MM.1S (cell line): ENCODE results near the gene ANKDD1A.
A peak's percentile ranks its signal among the peaks of the same experiment; 100 is the strongest.

Experiments used
- DNase-seq: peaks from one replicate; pipeline ENCODE4 v3.0.0-alpha.2; 2015
- H2AFZ ChIP-seq: fragments of 300-600 bp; sonication (generic); 2 replicates; pipeline ENCODE4 v1.6.0; 2016; ENCODE audit warnings: antibody characterized with exemption, low read length
- H3F3A ChIP-seq: fragments of 300-600 bp; sonication (generic); 2 replicates; pipeline ENCODE4 v1.6.1; 2016; ENCODE audit warnings: mild to moderate bottlenecking, antibody characterized with exemption, low read length, moderate library complexity, mixed read lengths; ENCODE audit not compliant: insufficient read depth
- H3K27ac ChIP-seq: fragments of 300-600 bp; sonication (generic); 2 replicates; pipeline ENCODE4 v1.5.1; 2016; ENCODE audit warnings: mild to moderate bottlenecking, low read length
- H3K27me3 ChIP-seq: fragments of 300-600 bp; sonication (generic); replicated peaks from 2 replicates; pipeline ENCODE4 v1.6.0; 2016; ENCODE audit warnings: low read length; ENCODE audit not compliant: insufficient read depth
- H3K36me3 ChIP-seq: fragments of 300-600 bp; sonication (generic); replicated peaks from 2 replicates; pipeline ENCODE4 v1.6.1; 2016; ENCODE audit warnings: mild to moderate bottlenecking, low read length, mixed read lengths; ENCODE audit not compliant: insufficient read depth
- H3K4me1 ChIP-seq: fragments of 300-600 bp; sonication (generic); 2 replicates; pipeline ENCODE4 v1.6.1; 2016; ENCODE audit warnings: low read length, mixed read lengths
- H3K4me2 ChIP-seq: fragments of 300-600 bp; sonication (generic); 2 replicates; pipeline ENCODE4 v1.6.0; 2016; ENCODE audit warnings: low read depth, low read length
- H3K4me3 ChIP-seq: fragments of 300-600 bp; sonication (generic); 2 replicates; pipeline ENCODE4 v1.5.1; 2016; ENCODE audit warnings: low read length, mixed read lengths
- H3K79me2 ChIP-seq: fragments of 300-600 bp; sonication (generic); 2 replicates; pipeline ENCODE4 v1.6.1; 2016; ENCODE audit warnings: mixed run types, low read length, mixed read lengths
- H3K9ac ChIP-seq: fragments of 300-600 bp; sonication (generic); 2 replicates; pipeline ENCODE4 v1.6.1; 2016; ENCODE audit warnings: low read length, mixed read lengths
- H3K9me2 ChIP-seq: fragments of 300-600 bp; sonication (generic); replicated peaks from 2 replicates; pipeline ENCODE4 v1.6.1; 2016; ENCODE audit warnings: mild to moderate bottlenecking, low read length, mixed read lengths; ENCODE audit not compliant: insufficient read depth
- H3K9me3 ChIP-seq: fragments of 300-600 bp; sonication (generic); replicated peaks from 2 replicates; pipeline ENCODE4 v1.6.1; 2016; ENCODE audit warnings: mild to moderate bottlenecking, low read length, mixed read lengths; ENCODE audit not compliant: insufficient read depth
- H4K20me1 ChIP-seq: fragments of 300-600 bp; sonication (generic); 2 replicates; pipeline ENCODE4 v1.6.1; 2016; ENCODE audit warnings: mild to moderate bottlenecking, low read length, moderate library complexity, mixed read lengths; ENCODE audit not compliant: insufficient read depth
- CTCF ChIP-seq: fragments of 300-600 bp; sonication (generic); IDR thresholded peaks from 2 replicates; pipeline ENCODE4 v1.5.1; 2016; ENCODE audit warnings: antibody characterized with exemption, low read length, mixed read lengths
- EZH2 ChIP-seq: fragments of 300-600 bp; sonication (generic); optimal IDR thresholded peaks from 2 replicates; pipeline ENCODE3; 2017; ENCODE audit warnings: low read depth, mild to moderate bottlenecking, antibody characterized with exemption, low read length, mixed read lengths
- EZH2phosphoT487 ChIP-seq: fragments of 300-600 bp; sonication (generic); IDR thresholded peaks from 2 replicates; pipeline ENCODE4 v1.6.1; 2018; ENCODE audit warnings: antibody characterized with exemption, low read length

Gene ANKDD1A

GRCh38 chr15:64934023-64934422 lies 22.3 kb downstream of the ANKDD1A start:
- Histone ChIP-seq H3K36me3 (no peaks in the 10 kb centered on the region), H3K9ac (no peak overlapping the region), H3K79me2 (peaks cover 17% of the 10 kb centered on the region), H3K9me3 (no peaks in the 10 kb centered on the region), H3K4me2 (no peak overlapping the region), H3K9me2 (no peaks in the 10 kb centered on the region), H3K27ac (no peak overlapping the region), H4K20me1 (no peaks in the 10 kb centered on the region), H3K4me1 (peaks cover 24% of the 10 kb centered on the region), H3F3A (peaks cover 11% of the 10 kb centered on the region), H2AFZ (no peak overlapping the region), H3K4me3 (no peak overlapping the region), H3K27me3 (no peaks in the 10 kb centered on the region)
- no peak for TF ChIP-seq EZH2phosphoT487
- TF ChIP-seq CTCF = no peak
- no peak for TF ChIP-seq EZH2
- no peak for DNase-seq

DNA sequence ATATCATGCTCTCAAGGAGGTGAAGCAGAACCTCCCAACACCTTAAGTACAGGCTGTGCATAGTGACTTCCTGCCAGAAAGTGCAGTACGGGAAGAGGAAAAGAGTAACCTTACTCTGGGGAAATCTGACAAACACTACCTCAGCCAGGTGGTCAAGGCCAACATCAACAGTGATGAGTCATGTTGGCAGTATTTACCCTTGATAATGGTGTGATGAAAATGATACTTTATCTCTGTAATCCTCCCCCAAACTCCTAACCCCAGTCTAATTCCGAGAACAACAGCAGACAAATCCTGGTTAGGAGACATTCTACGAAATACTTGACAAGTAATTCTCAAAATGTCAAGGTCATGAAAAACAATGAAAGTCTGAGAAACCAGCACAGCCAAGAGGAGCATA lies 26.5 kb downstream of the ANKDD1A start:
- H3K36me3 ChIP-seq = no peaks in the 10 kb centered on the region
- H3K9me2 ChIP-seq = no peaks in the 10 kb centered on the region
- no peaks in the 10 kb centered on the region for H4K20me1 ChIP-seq
- no peaks in the 10 kb centered on the region for H3K4me1 ChIP-seq
- no peaks in the 10 kb centered on the region for H3F3A ChIP-seq
- no peak overlapping the region for H3K27ac ChIP-seq
- H3K27me3 ChIP-seq = no peaks in the 10 kb centered on the region
- no peaks in the 10 kb centered on the region for H3K9me3 ChIP-seq
- no peak overlapping the region for H3K9ac ChIP-seq
- DNase-seq = peak; percentile 7
- H3K4me2 ChIP-seq = no peak overlapping the region
- TF ChIP-seq EZH2phosphoT487 (no peak), EZH2 (no peak), CTCF (no peak)
- no peak overlapping the region for H3K4me3 ChIP-seq
- no peak overlapping the region for H2AFZ ChIP-seq
- no peaks in the 10 kb centered on the region for H3K79me2 ChIP-seq

DNA sequence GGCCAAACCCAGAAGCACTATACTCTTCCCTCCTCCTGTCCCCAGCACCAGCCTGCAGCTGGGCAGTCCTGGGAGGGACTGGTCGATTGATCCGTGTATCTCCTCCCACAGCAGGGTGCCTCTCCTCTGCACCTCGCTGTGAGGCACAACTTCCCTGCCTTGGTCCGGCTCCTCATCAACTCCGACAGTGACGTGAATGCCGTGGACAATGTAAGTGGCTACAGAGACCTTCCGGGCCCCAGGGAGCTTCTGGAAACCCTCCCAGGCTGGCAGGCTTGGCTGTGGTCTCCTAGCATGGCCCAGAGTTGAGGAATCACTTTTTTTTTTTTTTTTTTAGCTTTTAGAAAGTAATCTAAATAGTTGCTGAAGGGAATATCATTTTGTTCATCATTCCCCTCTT lies 30.7 kb downstream of the ANKDD1A start:
- Histone ChIP-seq H3K9ac (no peak overlapping the region), H3K4me3 (no peak overlapping the region), H3K27me3 (no peaks in the 10 kb centered on the region), H3K9me3 (no peaks in the 10 kb centered on the region), H3K9me2 (no peaks in the 10 kb centered on the region), H2AFZ (no peak overlapping the region), H3F3A (no peaks in the 10 kb centered on the region), H3K27ac (no peak overlapping the region), H3K36me3 (no peaks in the 10 kb centered on the region), H3K4me2 (no peak overlapping the region), H3K4me1 (no peaks in the 10 kb centered on the region), H4K20me1 (no peaks in the 10 kb centered on the region), H3K79me2 (no peaks in the 10 kb centered on the region)
- no peak for DNase-seq
- TF ChIP-seq EZH2 (no peak), EZH2phosphoT487 (no peak), CTCF (no peak)
